Adrenal gland (tissue), 12 donors: Measurements from ENCODE around the gene NOS3. TPM values are rescaled to one million over a fixed set of nuclear protein-coding genes. Genes with fewer than 3 reads are reported as not detected.
A peak's percentile ranks its signal among the peaks of the same experiment; 100 is the strongest.

Source experiments
- DNase-seq, 7 donors: peaks; one replicate each; pipeline ENCODE4 v3.0.0-alpha.2; 2019 to 2020
- H3K27ac ChIP-seq, 5 donors: fragments of 200-600 bp; sonication (generic) in 4 of 5; 1 replicate in 3 of 5; 2 replicates in 2 of 5; pipeline versions ENCODE4 v1.5.1 to v1.8.0; 2016 to 2020; ENCODE audit warnings: mild to moderate bottlenecking in 1 of 5
- H3K27me3 ChIP-seq: fragments of 200-600 bp; 2 replicates; pipeline ENCODE4 v1.8.0; 2021
- H3K36me3 ChIP-seq, 2 donors: fragments of 200-600 bp; replicated peaks in 1 of 2; 1 replicate in 1 of 2; 2 replicates in 1 of 2; pipeline versions ENCODE4 v1.5.1 to v1.8.0; 2018 to 2022
- H3K4me1 ChIP-seq, 2 donors: fragments of 200-600 bp; replicated peaks in 1 of 2; 1 replicate in 1 of 2; 2 replicates in 1 of 2; pipeline versions ENCODE4 v1.5.1 to v1.8.0; 2018 to 2021
- H3K4me3 ChIP-seq, 4 donors: fragments of 200-600 bp; sonication (generic) in 3 of 4; one replicate each; pipeline ENCODE4 v1.5.1; 2016 to 2018
- H3K9me3 ChIP-seq, 3 donors: fragments of 200-600 bp; sonication (generic) in 1 of 3; replicated peaks in 1 of 3; 1 replicate in 2 of 3; 2 replicates in 1 of 3; pipeline versions ENCODE4 v1.5.1 to v1.8.0; 2016 to 2021
- CTCF ChIP-seq, 6 experiments: fragments of 450-650 bp in 4 of 6; fragments of 200-600 bp in 2 of 6; sonication (generic) in 1 of 6; IDR thresholded peaks; 1 replicate in 5 of 6; 2 replicates in 1 of 6; pipeline versions ENCODE4 v1.5.1 to v1.8.0; 2016 to 2021; ENCODE audit warnings: antibody characterized with exemption in 6 of 6, mild to moderate bottlenecking in 2 of 6, moderate library complexity in 1 of 6
- POLR2A ChIP-seq, 2 donors: fragments of 450-650 bp; IDR thresholded peaks; one replicate each; pipeline ENCODE4 v1.6.1; 2017; ENCODE audit warnings: antibody characterized with exemption in 2 of 2, mild to moderate bottlenecking in 2 of 2, moderate library complexity in 1 of 2
- WGBS, 4 donors: extraction: QIAGEN DNeasy Blood & Tissue Kit in 2 of 4; methylation state at CpG; one replicate each; pipeline versions ENCODE4 v1.1.5 to v1.1.7; 2013 to 2017; 5-methylcytosine and 5-hydroxymethylcytosine counted together
- intact Hi-C, 2 donors: fragments of 100-400 bp; cut with DNase I; formaldehyde crosslinking; loops; one replicate each; pipeline versions ENCODE4 v1.14.1 to v1.15.0; 2022 to 2023
- polyA plus RNA-seq, 3 donors: library from polyadenylated mRNA; stranded (reverse); fragments of 200-250 nt in 2 of 3; fragments of 350-450 nt in 1 of 3; fragmentation: Illumina TruSeq in 1 of 3; extraction: RNeasy Lipid Tissue Mini Kit (QIAGEN cat#74804) in 1 of 3; gene quantifications; one replicate each; pipeline ENCODE4 v1.2.3, GENCODE V29; 2013 to 2014
- total RNA-seq, 9 donors: library from RNA; depleted of rRNA in 4 of 9; stranded (reverse); fragments of >200 nt in 4 of 9; fragments of 120-200 nt in 1 of 9; fragmentation: NEBNext Ultra II Directional in 1 of 9; extraction: Animal tissue kit (Norgen Biotek cat#: 25700) in 1 of 9; gene quantifications; one replicate each; pipeline versions ENCODE4 v1.1.0 to v1.2.4, GENCODE V29; 2013 to 2023
- donor health status: healthy with polysubstance abuse.
- donor health status: Bipolar disorder and iron deficiency.
- donor health status: DM: yes; HTN: yes; CAD: no.
- donor health status: DM: no; HTN: no; CAD: no.
- donor health status: DM: no; HTN: no; CAD: no.
- donor health status: DM: yes; HTN: yes; CAD: no.

Gene NOS3
- total and polyA plus RNA-seq, 12 donors: 2.2 to 26.5 (median 15.1) TPM

GRCh38 chr7:151035902-151036301 lies 45.1 kb downstream of the NOS3 start:
- intact Hi-C loops: no loop called here
- WGBS, 4 donors: 91 to 94% (median 93%) methylated on average over 9 to 17 of the region's 17 CpGs

GRCh38 chr7:151038951-151039849 lies 48.4 kb downstream of the NOS3 start:
- no peak for TF ChIP-seq CTCF (IDR thresholded peaks at IDR 0.05)
- peak in 1 of 2 donors; percentile 75 for TF ChIP-seq POLR2A (IDR thresholded peaks at IDR 0.05)
- WGBS, 4 donors: 15 to 30% (median 22%) methylated on average over 8 to 12 of the region's 12 CpGs
- H3K27me3 ChIP-seq: no peaks in the 10 kb centered on the region
- H3K4me1 ChIP-seq: peaks cover 13 to 17% of the 10 kb centered on the region in 2 donors
- no peak overlapping the region for H3K4me3 ChIP-seq
- intact Hi-C loops: no loop called here
- H3K36me3 ChIP-seq: peaks cover 0 to 39% of the 10 kb centered on the region in 2 donors
- peak; percentile 91 to 97 (median 95) for DNase-seq
- H3K27ac ChIP-seq: peak overlapping the region in 4 of 5 donors; percentile 62 to 89 (median 79)
- H3K9me3 ChIP-seq: no peaks in the 10 kb centered on the region

More at GRCh38 chr7:151035902-151036301, 45.1 kb downstream of the NOS3 start:
- Histone ChIP-seq H3K4me3 (no peak overlapping the region), H3K9me3 (no peaks in the 10 kb centered on the region), H3K36me3 (peaks cover 0 to 34% of the 10 kb centered on the region in 2 donors), H3K27me3 (no peaks in the 10 kb centered on the region), H3K4me1 (peaks cover 13 to 17% of the 10 kb centered on the region in 2 donors), H3K27ac (no peak overlapping the region)
- no peak for DNase-seq
- TF ChIP-seq CTCF (IDR thresholded peaks at IDR 0.05) (no peak), POLR2A (IDR thresholded peaks at IDR 0.05) (no peak)

- H3K36me3 ChIP-seq: peaks cover 0 to 37% of the 10 kb centered on the region in 2 donors
- H3K27me3 ChIP-seq: no peaks in the 10 kb centered on the region
- whole genome bisulfite sequencing, 4 donors: 60 to 67% (median 64%) methylated on average over 14 to 18 of the region's 18 CpGs
- no peak for DNase-seq
- TF ChIP-seq CTCF (IDR thresholded peaks at IDR 0.05): no peak
- no peak for TF ChIP-seq POLR2A (IDR thresholded peaks at IDR 0.05)
- peak overlapping the region in 2 of 5 donors; percentile 87 to 89 for H3K27ac ChIP-seq
- no peak overlapping the region for H3K4me3 ChIP-seq
- H3K4me1 ChIP-seq: peaks cover 13 to 17% of the 10 kb centered on the region in 2 donors
- intact Hi-C loops: no loop called here
- H3K9me3 ChIP-seq: no peaks in the 10 kb centered on the region
Observed at GRCh38 chr7:151039850-151040548, 49.2 kb downstream of the NOS3 start.
